Peyer's patch (tissue), 4 donors: ENCODE data around the gene TSPY10. TPM values are rescaled to one million over a fixed set of nuclear protein-coding genes. Genes with fewer than 3 reads are reported as not detected.
"Not testable (repeated sequence)": the region's sequence is repeated elsewhere in the genome, so short reads cannot be mapped to it uniquely, and the experiment has no call there.

Experiments
- DNase-seq, 3 donors: peaks; one replicate each; pipeline ENCODE4 v3.0.0-alpha.2; 2017 to 2019
- H3K27ac ChIP-seq, 4 donors: fragments of 200-600 bp; sonication (generic); one replicate each; pipeline ENCODE4 v1.5.1; 2016 to 2019
- H3K27me3 ChIP-seq, 2 donors: fragments of 200-600 bp; sonication (generic); one replicate each; pipeline ENCODE4 v1.5.1; 2019
- H3K36me3 ChIP-seq, 3 donors: fragments of 200-600 bp; sonication (generic); one replicate each; pipeline ENCODE4 v1.5.1; 2016 to 2019
- H3K4me1 ChIP-seq, 4 donors: fragments of 200-600 bp; sonication (generic); one replicate each; pipeline ENCODE4 v1.5.1; 2016 to 2019
- H3K4me3 ChIP-seq, 4 donors: fragments of 200-600 bp; sonication (generic); 1 replicate in 3 of 4; 2 replicates in 1 of 4; pipeline ENCODE4 v1.5.1; 2016 to 2019; ENCODE audit warnings: mild to moderate bottlenecking in 1 of 4
- H3K9me3 ChIP-seq, 4 donors: fragments of 200-600 bp; sonication (generic); one replicate each; pipeline ENCODE4 v1.5.1; 2016 to 2019; ENCODE audit warnings: mild to moderate bottlenecking in 1 of 4
- total RNA-seq, 4 donors: library from RNA; depleted of rRNA; stranded (reverse); fragments of >200 nt; gene quantifications; one replicate each; pipeline ENCODE4 v1.1.0, GENCODE V29; 2016

Gene TSPY10, protein sequence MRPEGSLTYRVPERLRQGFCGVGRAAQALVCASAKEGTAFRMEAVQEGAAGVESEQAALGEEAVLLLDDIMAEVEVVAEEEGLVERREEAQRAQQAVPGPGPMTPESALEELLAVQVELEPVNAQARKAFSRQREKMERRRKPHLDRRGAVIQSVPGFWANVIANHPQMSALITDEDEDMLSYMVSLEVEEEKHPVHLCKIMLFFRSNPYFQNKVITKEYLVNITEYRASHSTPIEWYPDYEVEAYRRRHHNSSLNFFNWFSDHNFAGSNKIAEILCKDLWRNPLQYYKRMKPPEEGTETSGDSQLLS
- total RNA-seq, result not detected

DNA sequence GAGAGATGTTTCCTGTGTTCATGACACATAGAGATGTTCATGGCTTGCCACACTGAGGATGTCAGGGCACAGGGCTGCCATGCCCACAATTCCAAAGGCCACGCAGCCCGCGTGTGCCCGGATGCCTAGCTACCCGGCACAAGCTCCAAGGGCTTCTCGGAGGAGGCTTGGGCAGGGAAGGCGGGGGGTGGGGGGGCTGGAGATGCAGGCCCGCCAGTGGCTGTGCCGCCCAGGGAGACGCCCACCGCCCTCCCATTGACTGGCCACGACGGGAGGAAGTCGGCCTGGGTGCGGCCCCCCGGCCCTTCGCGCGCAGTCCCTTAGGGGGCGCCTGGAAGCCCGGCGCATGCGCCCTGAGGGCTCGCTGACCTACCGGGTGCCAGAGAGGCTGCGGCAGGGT lies at the start of gene TSPY10:
Gene TSPY10 (plus strand): TSS at position 301 of the 400 bp plus-strand sequence. CDS start 46 bp downstream, at position 347.
- DNase-seq, H3K4me1 ChIP-seq, H3K4me3 ChIP-seq, H3K9me3 ChIP-seq, H3K27ac ChIP-seq, H3K36me3 ChIP-seq, H3K27me3 ChIP-seq: not testable (repeated sequence)

GRCh38 chrY:9486967-9487366 lies 40.7 kb upstream of the TSPY10 start, which contains the start of gene TSPY9:
Gene TSPY9 (plus strand): TSS chrY:9487267. CDS start chrY:9487313, 46 bp downstream.
- not testable (repeated sequence) for H3K27me3 ChIP-seq, H3K4me3 ChIP-seq, H3K4me1 ChIP-seq, DNase-seq, H3K36me3 ChIP-seq, H3K9me3 ChIP-seq, H3K27ac ChIP-seq

DNA sequence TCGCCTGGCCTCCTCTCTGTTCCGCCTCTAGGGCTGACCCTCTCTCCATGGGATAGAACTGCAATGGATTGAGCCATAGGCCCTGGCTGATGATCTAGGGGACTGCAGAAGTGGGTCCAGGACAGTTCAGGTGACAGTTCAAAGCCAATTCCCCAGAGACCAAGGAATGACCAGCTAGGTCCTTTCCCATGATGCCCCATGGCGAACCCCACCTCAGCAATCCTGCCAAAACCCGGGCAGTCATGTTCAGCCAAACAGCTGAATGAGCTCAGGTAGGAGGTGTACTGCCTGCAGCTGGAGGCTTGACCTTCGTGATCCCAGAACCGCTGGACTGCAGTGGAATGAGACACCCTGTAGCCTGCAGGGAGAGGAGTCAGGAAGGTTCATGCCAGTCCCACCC lies 23.3 kb upstream of the TSPY10 start:
- not testable (repeated sequence) for H3K4me1 ChIP-seq, H3K9me3 ChIP-seq, H3K27ac ChIP-seq, H3K36me3 ChIP-seq, H3K27me3 ChIP-seq, DNase-seq, H3K4me3 ChIP-seq

DNA sequence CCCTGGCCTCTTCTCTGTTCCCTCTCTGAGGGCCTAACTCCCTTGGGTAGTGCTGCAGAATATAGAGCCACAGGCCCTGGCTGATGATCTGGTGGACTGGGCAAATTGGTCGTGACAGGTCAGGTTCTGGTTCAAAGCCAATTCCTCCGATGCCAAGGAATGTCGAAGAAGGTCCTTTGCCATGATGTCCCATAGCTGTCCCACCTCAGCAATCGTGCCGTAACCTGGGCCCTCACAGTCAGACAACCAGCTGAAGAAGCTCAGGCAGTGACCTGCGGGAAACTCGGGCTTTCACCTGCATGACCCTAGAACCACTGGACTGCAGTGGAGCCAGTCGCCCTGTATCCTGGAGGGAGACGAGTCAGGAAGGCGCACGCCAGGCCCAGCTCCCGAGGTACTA lies 11.4 kb upstream of the TSPY10 start:
- not testable (repeated sequence) for H3K4me1 ChIP-seq, H3K4me3 ChIP-seq, H3K36me3 ChIP-seq, DNase-seq, H3K27me3 ChIP-seq, H3K27ac ChIP-seq, H3K9me3 ChIP-seq

Other genes starting within 250 kb of the TSPY10 start
- not detected for gene TSPY4, start 190.4 kb upstream of the TSPY10 start, total RNA-seq
- gene TSPY8, start 170.1 kb upstream of the TSPY10 start, total RNA-seq, result not detected
- gene TSPY3, start 129.5 kb upstream of the TSPY10 start, total RNA-seq, result not detected
- gene TSPY1, start 60.9 kb upstream of the TSPY10 start, total RNA-seq, result not detected
- not detected for gene TSPY9, start 40.6 kb upstream of the TSPY10 start, total RNA-seq